Upper lobe of left lung (tissue), 4 donors: Measurements from ENCODE around the gene MYOG.

Source experiments
- POLR2AphosphoS5 ChIP-seq, 2 donors: sonication (generic); formaldehyde crosslinking; IDR thresholded peaks; one replicate each; pipeline ENCODE4 v1.5.1; 2017; ENCODE audit warnings: antibody characterized with exemption in 2 of 2
- TF ChIP-seq, protein P1 (sequence below), 6 experiments: fragments of 450-650 bp in 4 of 6; fragments of 200-600 bp in 2 of 6; sonication (generic) in 2 of 6; IDR thresholded peaks; one replicate each; pipeline ENCODE4 v1.5.1; 2016 to 2019; ENCODE audit warnings: antibody characterized with exemption in 6 of 6

- TF ChIP-seq, protein P1, sequence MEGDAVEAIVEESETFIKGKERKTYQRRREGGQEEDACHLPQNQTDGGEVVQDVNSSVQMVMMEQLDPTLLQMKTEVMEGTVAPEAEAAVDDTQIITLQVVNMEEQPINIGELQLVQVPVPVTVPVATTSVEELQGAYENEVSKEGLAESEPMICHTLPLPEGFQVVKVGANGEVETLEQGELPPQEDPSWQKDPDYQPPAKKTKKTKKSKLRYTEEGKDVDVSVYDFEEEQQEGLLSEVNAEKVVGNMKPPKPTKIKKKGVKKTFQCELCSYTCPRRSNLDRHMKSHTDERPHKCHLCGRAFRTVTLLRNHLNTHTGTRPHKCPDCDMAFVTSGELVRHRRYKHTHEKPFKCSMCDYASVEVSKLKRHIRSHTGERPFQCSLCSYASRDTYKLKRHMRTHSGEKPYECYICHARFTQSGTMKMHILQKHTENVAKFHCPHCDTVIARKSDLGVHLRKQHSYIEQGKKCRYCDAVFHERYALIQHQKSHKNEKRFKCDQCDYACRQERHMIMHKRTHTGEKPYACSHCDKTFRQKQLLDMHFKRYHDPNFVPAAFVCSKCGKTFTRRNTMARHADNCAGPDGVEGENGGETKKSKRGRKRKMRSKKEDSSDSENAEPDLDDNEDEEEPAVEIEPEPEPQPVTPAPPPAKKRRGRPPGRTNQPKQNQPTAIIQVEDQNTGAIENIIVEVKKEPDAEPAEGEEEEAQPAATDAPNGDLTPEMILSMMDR (IDR thresholded peaks at IDR 0.05) = no peak
- TF ChIP-seq POLR2AphosphoS5 (IDR thresholded peaks at IDR 0.05) = no peak
Observed at GRCh38 chr1:203129501-203130231, 43.9 kb upstream of the MYOG start.
